HG03045 (cell line): ENCODE data around the gene KCNB1.

Experiments
- ATAC-seq: cut with Tn5 transposase; IDR thresholded peaks from one replicate; pipeline ENCODE4 v1.9.1; 2021; ENCODE audit warnings: mild to moderate bottlenecking, moderate library complexity; ENCODE audit not compliant: unreplicated experiment

The KCNB1 gene

GRCh38 chr20:49360242-49360968 is 122.1 kb downstream of the KCNB1 start:
- ATAC-seq, result no peak

- ATAC-seq, result no peak
Measured at GRCh38 chr20:49356676-49357075, 125.8 kb downstream of the KCNB1 start.

GRCh38 chr20:49354673-49355072 is 127.8 kb downstream of the KCNB1 start:
- no peak for ATAC-seq

GRCh38 chr20:49353348-49353747 is 129.1 kb downstream of the KCNB1 start:
- ATAC-seq, result no peak

GRCh38 chr20:49352751-49353150 is 129.7 kb downstream of the KCNB1 start:
- ATAC-seq, result no peak

GRCh38 chr20:49351775-49352174 is 130.7 kb downstream of the KCNB1 start:
- ATAC-seq, result no peak

- no peak for ATAC-seq
Measured at GRCh38 chr20:49349694-49350252, 132.7 kb downstream of the KCNB1 start.

- no peak for ATAC-seq
Measured at GRCh38 chr20:49349078-49349477, 133.4 kb downstream of the KCNB1 start.

- ATAC-seq, result no peak
Measured at GRCh38 chr20:49348563-49348962, 133.9 kb downstream of the KCNB1 start.

GRCh38 chr20:49347156-49347555 is 135.3 kb downstream of the KCNB1 start:
- ATAC-seq, result no peak

- no peak for ATAC-seq
Measured at GRCh38 chr20:49346682-49347081, 135.8 kb downstream of the KCNB1 start.

GRCh38 chr20:49345524-49345923 is 136.9 kb downstream of the KCNB1 start:
- no peak for ATAC-seq

GRCh38 chr20:49344975-49345374 is 137.5 kb downstream of the KCNB1 start:
- no peak for ATAC-seq

GRCh38 chr20:49344140-49344539 is 138.3 kb downstream of the KCNB1 start:
- ATAC-seq, result no peak

- no peak for ATAC-seq
Measured at GRCh38 chr20:49343246-49343645, 139.2 kb downstream of the KCNB1 start.

GRCh38 chr20:49340161-49340966 is 142.1 kb downstream of the KCNB1 start:
- ATAC-seq, result no peak

GRCh38 chr20:49339123-49339522 is 143.3 kb downstream of the KCNB1 start:
- no peak for ATAC-seq

GRCh38 chr20:49338061-49338460 is 144.4 kb downstream of the KCNB1 start:
- no peak for ATAC-seq

- no peak for ATAC-seq
Measured at GRCh38 chr20:49337357-49337756, 145.1 kb downstream of the KCNB1 start.

GRCh38 chr20:49336786-49337185 is 145.7 kb downstream of the KCNB1 start:
- ATAC-seq, result no peak

GRCh38 chr20:49335476-49335875 is 147.0 kb downstream of the KCNB1 start:
- ATAC-seq, result no peak
